Measurements from ENCODE around the gene TAS2R19. TPM values are rescaled to one million over a fixed set of nuclear protein-coding genes. Genes with fewer than 3 reads are reported as not detected.

TAS2R19 gene
- total RNA-seq, 1 donor from 2014 or later = 3.4 TPM

- Mint-ChIP-seq H3K27me3 (ENCODE audit: unreplicated experiment) (no peaks in the 10 kb centered on the region), H3K36me3 (ENCODE audit: low read depth, unreplicated experiment) (peaks cover 4% of the 10 kb centered on the region), H3K9me3 (ENCODE audit: unreplicated experiment) (no peaks in the 10 kb centered on the region), H3K4me3 (ENCODE audit: unreplicated experiment) (no peak overlapping the region), H3K27ac (ENCODE audit: unreplicated experiment) (no peak overlapping the region), H3K4me1 (ENCODE audit: unreplicated experiment) (no peaks in the 10 kb centered on the region)
- DNase-seq (ENCODE audit: low spot score) = no peak
- TF ChIP-seq, protein P1, sequence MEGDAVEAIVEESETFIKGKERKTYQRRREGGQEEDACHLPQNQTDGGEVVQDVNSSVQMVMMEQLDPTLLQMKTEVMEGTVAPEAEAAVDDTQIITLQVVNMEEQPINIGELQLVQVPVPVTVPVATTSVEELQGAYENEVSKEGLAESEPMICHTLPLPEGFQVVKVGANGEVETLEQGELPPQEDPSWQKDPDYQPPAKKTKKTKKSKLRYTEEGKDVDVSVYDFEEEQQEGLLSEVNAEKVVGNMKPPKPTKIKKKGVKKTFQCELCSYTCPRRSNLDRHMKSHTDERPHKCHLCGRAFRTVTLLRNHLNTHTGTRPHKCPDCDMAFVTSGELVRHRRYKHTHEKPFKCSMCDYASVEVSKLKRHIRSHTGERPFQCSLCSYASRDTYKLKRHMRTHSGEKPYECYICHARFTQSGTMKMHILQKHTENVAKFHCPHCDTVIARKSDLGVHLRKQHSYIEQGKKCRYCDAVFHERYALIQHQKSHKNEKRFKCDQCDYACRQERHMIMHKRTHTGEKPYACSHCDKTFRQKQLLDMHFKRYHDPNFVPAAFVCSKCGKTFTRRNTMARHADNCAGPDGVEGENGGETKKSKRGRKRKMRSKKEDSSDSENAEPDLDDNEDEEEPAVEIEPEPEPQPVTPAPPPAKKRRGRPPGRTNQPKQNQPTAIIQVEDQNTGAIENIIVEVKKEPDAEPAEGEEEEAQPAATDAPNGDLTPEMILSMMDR (IDR thresholded peaks at IDR 0.05; ENCODE audit: unreplicated experiment) = no peak
Measured at GRCh38 chr12:10994307-10994706, 28.1 kb downstream of the TAS2R19 start.

- H3K27ac Mint-ChIP-seq (ENCODE audit: unreplicated experiment) = no peak overlapping the region
- DNase-seq (ENCODE audit: low spot score) = no peak
- H3K27me3 Mint-ChIP-seq (ENCODE audit: unreplicated experiment) = no peaks in the 10 kb centered on the region
- peaks cover 4% of the 10 kb centered on the region for H3K36me3 Mint-ChIP-seq (ENCODE audit: low read depth, unreplicated experiment)
- no peak overlapping the region for H3K4me3 Mint-ChIP-seq (ENCODE audit: unreplicated experiment)
- H3K9me3 Mint-ChIP-seq (ENCODE audit: unreplicated experiment) = no peaks in the 10 kb centered on the region
- no peaks in the 10 kb centered on the region for H3K4me1 Mint-ChIP-seq (ENCODE audit: unreplicated experiment)
- TF ChIP-seq, protein P1 (IDR thresholded peaks at IDR 0.05; ENCODE audit: unreplicated experiment) = no peak
Measured at GRCh38 chr12:10989107-10989506, 33.3 kb downstream of the TAS2R19 start.

GRCh38 chr12:10986812-10987211 lies 35.6 kb downstream of the TAS2R19 start, which contains the start of gene TAS2R50:
Gene TAS2R50, minus strand, starts transcription at chr12:10986912. Its CDS starts 52 bp downstream, at chr12:10986860.
- Mint-ChIP-seq H3K9me3 (ENCODE audit: unreplicated experiment) (no peaks in the 10 kb centered on the region), H3K27me3 (ENCODE audit: unreplicated experiment) (no peaks in the 10 kb centered on the region), H3K4me1 (ENCODE audit: unreplicated experiment) (no peaks in the 10 kb centered on the region), H3K36me3 (ENCODE audit: low read depth, unreplicated experiment) (peaks cover 4% of the 10 kb centered on the region), H3K27ac (ENCODE audit: unreplicated experiment) (no peak within 1 kb of the TSS), H3K4me3 (ENCODE audit: unreplicated experiment) (no peak within 1 kb of the TSS)
- no peak for DNase-seq (ENCODE audit: low spot score)
- TF ChIP-seq, protein P1 (IDR thresholded peaks at IDR 0.05; ENCODE audit: unreplicated experiment) = no peak

DNA sequence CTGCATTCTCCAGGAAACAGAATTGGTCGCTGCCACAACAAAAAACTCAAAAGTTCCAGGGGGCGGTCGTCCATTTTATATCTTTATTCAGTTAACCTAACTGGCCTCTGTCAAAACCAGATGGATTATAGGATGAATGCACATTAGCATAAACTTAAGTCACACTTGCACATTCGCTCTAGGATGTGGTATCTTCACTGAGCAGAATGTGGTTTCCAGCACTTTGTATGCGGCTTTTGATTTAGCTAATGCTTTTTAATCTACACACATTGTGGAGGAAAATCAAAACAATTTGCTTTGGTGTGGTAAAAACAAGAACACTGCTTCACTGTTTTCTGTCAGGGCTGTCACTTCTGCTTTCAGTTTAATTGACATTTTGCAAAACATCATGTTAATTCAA lies 40.2 kb downstream of the TAS2R19 start:
- Mint-ChIP-seq H3K9me3 (ENCODE audit: unreplicated experiment) (no peaks in the 10 kb centered on the region), H3K27me3 (ENCODE audit: unreplicated experiment) (no peaks in the 10 kb centered on the region), H3K4me3 (ENCODE audit: unreplicated experiment) (no peak overlapping the region), H3K27ac (ENCODE audit: unreplicated experiment) (no peak overlapping the region), H3K4me1 (ENCODE audit: unreplicated experiment) (peaks cover 5% of the 10 kb centered on the region), H3K36me3 (ENCODE audit: low read depth, unreplicated experiment) (no peaks in the 10 kb centered on the region)
- DNase-seq (ENCODE audit: low spot score) = no peak
- TF ChIP-seq, protein P1 (IDR thresholded peaks at IDR 0.05; ENCODE audit: unreplicated experiment) = no peak

- H3K27ac Mint-ChIP-seq (ENCODE audit: unreplicated experiment) = no peak overlapping the region
- no peak overlapping the region for H3K4me3 Mint-ChIP-seq (ENCODE audit: unreplicated experiment)
- H3K36me3 Mint-ChIP-seq (ENCODE audit: low read depth, unreplicated experiment) = no peaks in the 10 kb centered on the region
Measured at GRCh38 chr12:10974965-10975364, 47.5 kb downstream of the TAS2R19 start.

More at GRCh38 chr12:10974965-10975364, 47.5 kb downstream of the TAS2R19 start:
- H3K27me3 Mint-ChIP-seq (ENCODE audit: unreplicated experiment) = no peaks in the 10 kb centered on the region
- peaks cover 9% of the 10 kb centered on the region for H3K4me1 Mint-ChIP-seq (ENCODE audit: unreplicated experiment)
- H3K9me3 Mint-ChIP-seq (ENCODE audit: unreplicated experiment) = no peaks in the 10 kb centered on the region
- TF ChIP-seq, protein P1 (IDR thresholded peaks at IDR 0.05; ENCODE audit: unreplicated experiment) = no peak
- DNase-seq (ENCODE audit: low spot score) = no peak

Other genes with a start within 250 kb of the TAS2R19 start
- not detected for gene TAS2R7, start 220.0 kb downstream of the TAS2R19 start, total RNA-seq (ENCODE audit: unreplicated experiment)
- 0.44 TPM for gene TAS2R8, start 215.3 kb downstream of the TAS2R19 start, total RNA-seq (ENCODE audit: unreplicated experiment)
- gene TAS2R9, start 212.5 kb downstream of the TAS2R19 start, total RNA-seq (ENCODE audit: unreplicated experiment) = not detected
- 0.87 TPM for gene TAS2R10, start 196.3 kb downstream of the TAS2R19 start, total RNA-seq (ENCODE audit: unreplicated experiment)
- 3.7 TPM for gene PRR4, start 173.1 kb downstream of the TAS2R19 start, total RNA-seq (ENCODE audit: unreplicated experiment)
- gene PRH1, start 138.4 kb downstream of the TAS2R19 start, total RNA-seq (ENCODE audit: unreplicated experiment) = 15.6 TPM
- 0.90 TPM for gene TAS2R13, start 113.1 kb downstream of the TAS2R19 start, total RNA-seq (ENCODE audit: unreplicated experiment)
- gene PRH2, start 93.4 kb downstream of the TAS2R19 start, total RNA-seq (ENCODE audit: unreplicated experiment) = not detected
- gene TAS2R14, start 83.4 kb downstream of the TAS2R19 start, total RNA-seq (ENCODE audit: unreplicated experiment) = 2.0 TPM
- gene TAS2R50, start 35.7 kb downstream of the TAS2R19 start, total RNA-seq (ENCODE audit: unreplicated experiment) = 1.2 TPM
- 1.7 TPM for gene TAS2R20, start 24.3 kb downstream of the TAS2R19 start, total RNA-seq (ENCODE audit: unreplicated experiment)
- 3.1 TPM for gene TAS2R31, start 8.8 kb upstream of the TAS2R19 start, total RNA-seq (ENCODE audit: unreplicated experiment)
- 0.82 TPM for gene TAS2R46, start 39.7 kb upstream of the TAS2R19 start, total RNA-seq (ENCODE audit: unreplicated experiment)
- 0.62 TPM for gene TAS2R43, start 69.7 kb upstream of the TAS2R19 start, total RNA-seq (ENCODE audit: unreplicated experiment)
- 1.7 TPM for gene TAS2R30, start 112.0 kb upstream of the TAS2R19 start, total RNA-seq (ENCODE audit: unreplicated experiment)
- gene SMIM10L1, start 148.6 kb upstream of the TAS2R19 start, total RNA-seq (ENCODE audit: unreplicated experiment) = 15.9 TPM
- gene TAS2R42, start 164.3 kb upstream of the TAS2R19 start, total RNA-seq (ENCODE audit: unreplicated experiment) = not detected
- gene PRB3, start 247.1 kb upstream of the TAS2R19 start, total RNA-seq (ENCODE audit: unreplicated experiment) = not detected

Data from endothelial cell (in vitro differentiated cells).